SHP77 (cell line): ENCODE measurements around the gene PODXL2.

Source experiments
- DNase-seq, 2 experiments: peaks; one replicate each; lab custom pipeline; 2025; lab: John Stamatoyannopoulos, UW

The PODXL2 gene

GRCh38 chr3:127710155-127710941 is 81.4 kb downstream of the PODXL2 start:
- no peak for DNase-seq

GRCh38 chr3:127711021-127711695 is 82.2 kb downstream of the PODXL2 start:
- DNase-seq, result no peak

GRCh38 chr3:127711896-127712295 is 82.9 kb downstream of the PODXL2 start:
- no peak for DNase-seq

GRCh38 chr3:127712461-127712860 is 83.5 kb downstream of the PODXL2 start:
- DNase-seq, result no peak

GRCh38 chr3:127712881-127713771 is 84.1 kb downstream of the PODXL2 start:
- DNase-seq, result no peak

- DNase-seq, result no peak
These were observed 85.2 kb downstream of the PODXL2 start for GRCh38 chr3:127714125-127714571.

- DNase-seq, result no peak
These were observed 85.9 kb downstream of the PODXL2 start for GRCh38 chr3:127714866-127715265.

- DNase-seq, result no peak
These were observed 86.5 kb downstream of the PODXL2 start for GRCh38 chr3:127715532-127715931.

- no peak for DNase-seq
These were observed 87.4 kb downstream of the PODXL2 start for GRCh38 chr3:127716384-127716783.

- no peak for DNase-seq
These were observed 88.6 kb downstream of the PODXL2 start for GRCh38 chr3:127717357-127718244.

GRCh38 chr3:127718245-127718915 is 89.4 kb downstream of the PODXL2 start:
- no peak for DNase-seq

- no peak for DNase-seq
These were observed 89.9 kb downstream of the PODXL2 start for GRCh38 chr3:127718916-127719290.

- DNase-seq, result no peak
These were observed 90.4 kb downstream of the PODXL2 start for GRCh38 chr3:127719369-127719768.

- DNase-seq, result no peak
These were observed 91.3 kb downstream of the PODXL2 start for GRCh38 chr3:127720161-127720823.

- no peak for DNase-seq
These were observed 92.3 kb downstream of the PODXL2 start for GRCh38 chr3:127720985-127721935.

GRCh38 chr3:127722091-127722784 is 93.3 kb downstream of the PODXL2 start:
- no peak for DNase-seq
